ENCODE measurements around the gene SLC5A6. TPM values are rescaled to one million over a fixed set of nuclear protein-coding genes. Genes with fewer than 3 reads are reported as not detected.

The SLC5A6 gene
- total and polyA plus RNA-seq, 2 of the 8 experiments (the other 6 are each of a cell fraction or from before 2014, with no cell fraction given) = 118 to 183 TPM

DNA sequence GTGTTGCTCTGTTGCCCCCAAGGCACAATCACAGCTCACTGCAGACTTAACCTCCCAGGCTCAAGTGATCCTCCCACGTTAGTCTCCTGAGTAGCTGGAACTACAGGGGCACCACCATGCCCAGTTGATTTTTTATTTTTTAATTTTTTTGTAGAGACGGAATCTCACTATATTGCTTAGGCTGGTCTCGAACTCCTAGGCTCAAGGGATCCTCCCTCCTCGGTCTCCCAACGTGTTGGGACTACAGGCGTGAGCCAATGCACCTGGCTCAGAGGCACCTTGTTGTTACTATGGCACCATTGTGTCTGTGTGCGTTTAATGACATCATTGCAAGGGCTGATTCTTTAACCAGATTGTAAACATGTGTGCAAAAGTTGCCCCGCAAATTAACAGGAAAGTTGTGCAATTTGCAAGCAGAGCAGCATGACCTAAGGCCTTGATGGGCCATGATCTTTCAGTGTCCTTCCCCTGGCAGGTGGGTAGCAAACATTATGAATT lies 40.7 kb downstream of the SLC5A6 start:
- Histone ChIP-seq H4K8ac (ENCODE audit: extremely low read depth, insufficient read depth, low read length) (no peak overlapping the region), H3K56ac (replicated peaks; ENCODE audit: insufficient read length, low read depth, low read length) (no peak overlapping the region), H3K79me2 (ENCODE audit: control insufficient read depth in 1 of 2, insufficient read depth in 2 of 2, low read length in 2 of 2) (no peaks in the 10 kb centered on the region), H2BK120ac (replicated peaks; ENCODE audit: low read depth, low read length) (no peak overlapping the region), H3K79me1 (ENCODE audit: low read depth, low read length) (no peaks in the 10 kb centered on the region; the same call in 1 of the 2 replicates), H3K14ac (ENCODE audit: insufficient read length) (no peak overlapping the region), H3K18ac (ENCODE audit: extremely low read depth, low read length) (no peak overlapping the region), H4K5ac (ENCODE audit: insufficient read length, low read depth, low read length) (no peak overlapping the region), H3K4me3 (ENCODE audit: extremely low read depth in 1 of 4, insufficient read depth in 2 of 4, low read depth in 3 of 4, low read length in 4 of 4) (no peak overlapping the region), H2BK20ac (ENCODE audit: low read length) (no peak overlapping the region), H4K91ac (replicated peaks; ENCODE audit: insufficient read length, low read length) (no peak overlapping the region), H3K23ac (ENCODE audit: insufficient read length) (no peak overlapping the region), H2BK5ac (ENCODE audit: low read depth, low read length) (no peak overlapping the region), H2AK5ac (ENCODE audit: low read depth, low read length) (no peak overlapping the region), H2BK15ac (ENCODE audit: low read length) (no peak overlapping the region), H3K9me3 (ENCODE audit: insufficient read depth in 2 of 2, low read depth in 1 of 2, low read length in 1 of 2) (no peaks in the 10 kb centered on the region), H4K20me1 (replicated peaks in 1 of 2; ENCODE audit: control insufficient read depth in 1 of 2, insufficient read depth in 2 of 2, low read length in 2 of 2) (no peaks in the 10 kb centered on the region), H3K27ac (ENCODE audit: low read depth, low read length) (no peak overlapping the region), H3K27me3 (replicated peaks in 1 of 4; ENCODE audit: control insufficient read depth in 3 of 4, extremely low read depth in 1 of 4, insufficient read depth in 3 of 4, low read length in 3 of 4) (no peaks in the 10 kb centered on the region; a peak in 4 of 7 replicates), H3K36me3 (ENCODE audit: control insufficient read depth in 2 of 4, insufficient read depth in 4 of 4, low read length in 3 of 4) (no peaks in the 10 kb centered on the region), H2BK12ac (ENCODE audit: low read depth, low read length) (no peak overlapping the region), H3K23me2 (ENCODE audit: low read depth, low read length) (no peaks in the 10 kb centered on the region; the same call in 1 of the 2 replicates), H2AFZ (ENCODE audit: low read length) (no peak overlapping the region), H3K4me2 (ENCODE audit: insufficient read depth in 1 of 2, low read depth in 2 of 2, low read length in 2 of 2) (no peak overlapping the region), H3K4ac (replicated peaks; ENCODE audit: insufficient read length, low read depth, low read length) (no peak overlapping the region), H3K9ac (replicated peaks in 1 of 4; ENCODE audit: extremely low read depth in 1 of 4, low read depth in 3 of 4, low read length in 3 of 4) (no peak overlapping the region), H3K4me1 (replicated peaks in 1 of 4; ENCODE audit: control insufficient read depth in 3 of 4, insufficient read depth in 4 of 4, low read length in 3 of 4) (no peaks in the 10 kb centered on the region; a peak in 1 of 7 replicates)
- ChIA-PET CTCF (ENCODE audit: partially characterized antibody) (interaction anchor here (0.8 to 3.7 kb wide), 12 partner anchors 10 to 75 kb away, joined by 3 to 36 read pairs (median 12); partner anchors contain the start of genes PRR30 and TCF23), POLR2A (ENCODE audit: partially characterized antibody) (interaction anchor here (0.6 kb wide), 1 partner anchor 86 kb away, joined by 3 read pairs; no protein-coding TSS in a partner anchor)
- DNase-seq (ENCODE audit: low read depth in 1 of 2, low spot score in 2 of 2) (no peak), FAIRE-seq (no peak)
- 88% methylated on average over 8 of the region's 8 CpGs; no CpG with 5 or more reads in 1 of the 2 experiments for WGBS, 2 experiments (ENCODE audit: extremely low coverage in 1 of 2, insufficient coverage in 1 of 2, insufficient read length in 1 of 2, insufficient replicate concordance in 2 of 2, low coverage in 1 of 2, low lambda C conversion rate in 2 of 2, missing lambda C conversion rate in 1 of 2)
- TF ChIP-seq RFX5 (IDR thresholded peaks at IDR 0.05; ENCODE audit: borderline replicate concordance, low read depth, low read length) (no peak), SP1 (IDR thresholded peaks at IDR 0.05; ENCODE audit: low read depth, low read length) (no peak), SAP30 (IDR thresholded peaks at IDR 0.05; ENCODE audit: insufficient read depth, insufficient replicate concordance, low read length) (no peak), BRCA1 (IDR thresholded peaks at IDR 0.05; ENCODE audit: low read depth, low read length) (no peak), KDM4A (IDR thresholded peaks at IDR 0.05; ENCODE audit: low read depth, low read length, severe bottlenecking) (no peak)
